Chondrocyte (in vitro differentiated cells): Measurements from ENCODE around the gene NF1. TPM values are rescaled to one million over a fixed set of nuclear protein-coding genes. Genes with fewer than 3 reads are reported as not detected.

Source experiments
- DNase-seq: peaks from one replicate; pipeline ENCODE4 v3.0.0; 2021; ENCODE audit warnings: mixed read lengths, low spot score
- H3K27ac Mint-ChIP-seq: one replicate; pipeline ENCODE4 v1.8.0; 2021; ENCODE audit warnings: mild to moderate bottlenecking, moderate library complexity, mixed read lengths; ENCODE audit not compliant: unreplicated experiment
- H3K27me3 Mint-ChIP-seq: 2 replicates; pipeline ENCODE4 v1.8.0; 2021; ENCODE audit warnings: low read depth, mixed read lengths
- H3K36me3 Mint-ChIP-seq: 2 replicates; pipeline ENCODE4 v1.8.0; 2021; ENCODE audit warnings: low read depth, mixed read lengths
- H3K4me1 Mint-ChIP-seq: 2 replicates; pipeline ENCODE4 v1.8.0; 2021; ENCODE audit warnings: low read depth, mild to moderate bottlenecking, mixed read lengths
- H3K4me3 Mint-ChIP-seq: one replicate; pipeline ENCODE4 v1.8.0; 2021; ENCODE audit warnings: mild to moderate bottlenecking, moderate library complexity, mixed read lengths; ENCODE audit not compliant: unreplicated experiment
- H3K9me3 Mint-ChIP-seq: 2 replicates; pipeline ENCODE4 v1.8.0; 2021; ENCODE audit warnings: low read depth, mixed read lengths
- total RNA-seq: library from RNA; stranded (reverse); gene quantifications from 3 replicates; pipeline ENCODE4 v1.2.1, GENCODE V29; 2021
- TF ChIP-seq, protein P1 (sequence below): fragments of 200-600 bp; sonication (generic); IDR thresholded peaks from 2 replicates; pipeline ENCODE4 v1.5.0; 2021; ENCODE audit warnings: antibody characterized with exemption, mild to moderate bottlenecking, moderate library complexity

Gene NF1
- total RNA-seq, 1 donor from 2014 or later = 48.2 TPM

DNA sequence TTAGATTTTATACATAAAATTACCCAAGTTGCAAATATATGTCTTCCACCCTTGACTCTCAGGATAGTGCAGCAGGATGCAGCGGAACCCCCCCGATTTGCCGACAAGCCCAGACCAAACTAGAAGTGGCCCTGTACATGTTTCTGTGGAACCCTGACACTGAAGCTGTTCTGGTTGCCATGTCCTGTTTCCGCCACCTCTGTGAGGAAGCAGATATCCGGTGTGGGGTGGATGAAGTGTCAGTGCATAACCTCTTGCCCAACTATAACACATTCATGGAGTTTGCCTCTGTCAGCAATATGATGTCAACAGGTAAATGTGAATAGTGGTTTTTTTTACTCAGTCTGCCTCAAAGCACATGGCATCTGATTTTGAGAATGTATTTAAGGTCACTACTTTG is 131.6 kb downstream of the NF1 start:
- Mint-ChIP-seq H3K4me3 (no peak overlapping the region), H3K4me1 (no peaks in the 10 kb centered on the region), H3K27me3 (no peaks in the 10 kb centered on the region), H3K36me3 (peaks cover 15% of the 10 kb centered on the region), H3K27ac (no peak overlapping the region), H3K9me3 (no peaks in the 10 kb centered on the region)
- TF ChIP-seq, protein P1, sequence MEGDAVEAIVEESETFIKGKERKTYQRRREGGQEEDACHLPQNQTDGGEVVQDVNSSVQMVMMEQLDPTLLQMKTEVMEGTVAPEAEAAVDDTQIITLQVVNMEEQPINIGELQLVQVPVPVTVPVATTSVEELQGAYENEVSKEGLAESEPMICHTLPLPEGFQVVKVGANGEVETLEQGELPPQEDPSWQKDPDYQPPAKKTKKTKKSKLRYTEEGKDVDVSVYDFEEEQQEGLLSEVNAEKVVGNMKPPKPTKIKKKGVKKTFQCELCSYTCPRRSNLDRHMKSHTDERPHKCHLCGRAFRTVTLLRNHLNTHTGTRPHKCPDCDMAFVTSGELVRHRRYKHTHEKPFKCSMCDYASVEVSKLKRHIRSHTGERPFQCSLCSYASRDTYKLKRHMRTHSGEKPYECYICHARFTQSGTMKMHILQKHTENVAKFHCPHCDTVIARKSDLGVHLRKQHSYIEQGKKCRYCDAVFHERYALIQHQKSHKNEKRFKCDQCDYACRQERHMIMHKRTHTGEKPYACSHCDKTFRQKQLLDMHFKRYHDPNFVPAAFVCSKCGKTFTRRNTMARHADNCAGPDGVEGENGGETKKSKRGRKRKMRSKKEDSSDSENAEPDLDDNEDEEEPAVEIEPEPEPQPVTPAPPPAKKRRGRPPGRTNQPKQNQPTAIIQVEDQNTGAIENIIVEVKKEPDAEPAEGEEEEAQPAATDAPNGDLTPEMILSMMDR = no peak
- DNase-seq = no peak

DNA sequence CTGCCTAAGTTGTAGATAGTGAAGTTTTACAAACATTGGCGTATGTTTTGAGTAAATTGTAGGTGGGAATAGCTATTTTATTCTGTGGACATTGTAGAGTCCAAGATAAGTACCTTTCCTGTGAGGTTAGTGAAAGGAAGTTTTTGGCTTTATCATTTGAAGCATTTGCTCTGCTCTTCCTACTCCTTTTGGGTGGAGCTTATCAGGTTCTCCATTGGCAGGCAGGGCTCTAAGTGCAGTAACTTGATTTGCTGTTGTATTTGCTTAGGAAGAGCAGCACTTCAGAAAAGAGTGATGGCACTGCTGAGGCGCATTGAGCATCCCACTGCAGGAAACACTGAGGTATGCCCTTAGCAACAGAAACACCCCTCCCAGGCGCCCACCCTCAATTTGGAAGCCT is 132.2 kb downstream of the NF1 start:
- Mint-ChIP-seq H3K27ac (no peak overlapping the region), H3K9me3 (no peaks in the 10 kb centered on the region), H3K4me1 (no peaks in the 10 kb centered on the region), H3K36me3 (peaks cover 18% of the 10 kb centered on the region), H3K27me3 (no peaks in the 10 kb centered on the region), H3K4me3 (no peak overlapping the region)
- DNase-seq = no peak
- TF ChIP-seq, protein P1 = no peak

DNA sequence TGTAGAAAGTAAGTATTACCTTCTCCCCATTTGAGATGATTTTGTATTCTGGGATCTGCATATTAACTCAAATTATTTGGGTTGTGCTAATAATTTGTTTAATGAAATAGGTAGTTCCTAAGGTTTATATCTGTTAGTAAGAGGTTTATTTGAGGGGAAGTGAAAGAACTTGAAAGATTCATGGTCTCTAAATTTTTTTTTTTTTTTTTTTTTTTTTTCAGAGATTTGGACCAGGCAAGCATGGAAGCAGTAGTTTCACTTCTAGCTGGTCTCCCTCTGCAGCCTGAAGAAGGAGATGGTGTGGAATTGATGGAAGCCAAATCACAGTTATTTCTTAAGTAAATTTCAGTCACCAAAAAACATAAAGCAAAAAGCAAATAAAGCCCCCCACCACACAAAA is 137.1 kb downstream of the NF1 start:
- Mint-ChIP-seq H3K27me3 (no peaks in the 10 kb centered on the region), H3K4me3 (no peak overlapping the region), H3K27ac (no peak overlapping the region), H3K36me3 (peaks cover 30% of the 10 kb centered on the region), H3K9me3 (no peaks in the 10 kb centered on the region), H3K4me1 (no peaks in the 10 kb centered on the region)
- DNase-seq = no peak
- TF ChIP-seq, protein P1 = no peak

DNA sequence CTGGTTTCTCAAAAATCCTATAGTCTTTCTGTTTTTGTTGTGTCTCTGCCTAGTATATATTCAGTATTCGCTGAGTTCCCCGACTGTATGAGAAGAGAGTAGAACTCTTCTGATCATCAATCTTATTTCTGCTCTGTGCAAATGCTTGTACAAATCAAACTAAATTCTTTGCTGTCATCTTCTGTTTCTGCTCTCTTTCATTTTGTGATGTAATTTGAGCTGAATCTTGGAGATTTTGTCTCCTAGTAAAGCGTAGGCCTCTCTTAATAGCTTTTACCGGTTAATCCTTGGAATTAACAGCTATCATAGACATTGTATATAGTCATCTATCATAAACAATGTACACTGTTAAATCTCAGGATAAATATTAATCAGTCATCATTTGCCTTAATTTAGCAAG is 140.3 kb downstream of the NF1 start:
- DNase-seq = no peak
- Mint-ChIP-seq H3K36me3 (peaks cover 27% of the 10 kb centered on the region), H3K27ac (no peak overlapping the region), H3K4me1 (no peaks in the 10 kb centered on the region), H3K27me3 (no peaks in the 10 kb centered on the region), H3K9me3 (no peaks in the 10 kb centered on the region), H3K4me3 (no peak overlapping the region)
- TF ChIP-seq, protein P1 = no peak

DNA sequence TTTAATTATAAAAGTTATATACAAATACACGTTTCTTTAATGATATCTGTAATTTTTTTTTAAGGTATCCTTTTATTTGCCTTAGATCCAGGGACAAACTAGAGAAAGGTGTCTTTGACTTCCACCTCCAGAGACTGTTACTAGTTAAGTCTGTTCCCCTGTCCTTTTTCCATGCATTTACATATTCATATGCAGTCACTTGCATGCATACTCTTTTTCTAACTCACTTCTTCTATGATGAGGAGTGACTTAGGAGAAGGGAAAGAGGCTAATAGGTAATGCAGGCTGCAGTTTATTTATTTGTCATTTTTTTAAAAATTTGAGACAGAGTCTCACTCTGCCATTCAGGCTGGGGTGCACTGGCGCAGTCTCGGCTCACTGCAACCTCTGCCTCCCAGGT is 141.4 kb downstream of the NF1 start:
- Mint-ChIP-seq H3K27ac (no peak overlapping the region), H3K4me1 (no peaks in the 10 kb centered on the region), H3K27me3 (no peaks in the 10 kb centered on the region), H3K4me3 (no peak overlapping the region), H3K36me3 (peaks cover 35% of the 10 kb centered on the region), H3K9me3 (peaks cover 4% of the 10 kb centered on the region)
- TF ChIP-seq, protein P1 = no peak
- DNase-seq = no peak
